LNCAP (cell line): ENCODE results near the gene RAPGEF1.

Source experiments
- TF ChIP-seq, protein P1 (sequence below): fragments of 450-650 bp; IDR thresholded peaks from 2 replicates; pipeline ENCODE4 v1.5.1; 2017; ENCODE audit warnings: mild to moderate bottlenecking

RAPGEF1 gene

DNA sequence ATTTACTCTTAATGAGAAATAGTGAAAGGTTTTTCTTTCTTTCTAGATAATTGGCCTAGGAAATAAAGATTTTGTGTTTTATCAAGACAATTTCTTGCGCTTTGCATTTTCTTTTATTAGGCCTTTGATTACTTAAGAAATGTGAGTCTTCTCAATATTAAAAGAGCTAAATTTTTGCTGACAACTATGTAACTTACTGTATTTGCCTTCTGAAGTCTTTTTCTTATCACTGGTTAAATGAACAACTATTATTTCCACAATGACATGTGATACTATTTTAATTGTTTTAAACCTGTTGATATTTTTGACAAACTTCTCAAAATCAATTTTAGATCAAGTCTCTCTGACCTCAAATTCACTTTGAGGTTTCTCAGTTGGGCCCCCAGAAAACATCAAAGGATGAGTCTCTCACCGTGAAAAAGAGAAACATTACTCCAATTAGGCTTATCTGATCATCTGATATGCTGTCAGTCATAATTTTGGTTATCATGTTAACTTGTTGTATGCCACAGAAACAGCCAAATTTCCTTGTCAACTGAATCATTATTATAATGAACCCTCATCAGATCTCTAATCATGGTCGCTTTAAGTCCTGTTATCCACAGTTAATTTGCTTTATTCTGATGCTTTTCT is 48.8 kb downstream of the RAPGEF1 start:
- TF ChIP-seq, protein P1, sequence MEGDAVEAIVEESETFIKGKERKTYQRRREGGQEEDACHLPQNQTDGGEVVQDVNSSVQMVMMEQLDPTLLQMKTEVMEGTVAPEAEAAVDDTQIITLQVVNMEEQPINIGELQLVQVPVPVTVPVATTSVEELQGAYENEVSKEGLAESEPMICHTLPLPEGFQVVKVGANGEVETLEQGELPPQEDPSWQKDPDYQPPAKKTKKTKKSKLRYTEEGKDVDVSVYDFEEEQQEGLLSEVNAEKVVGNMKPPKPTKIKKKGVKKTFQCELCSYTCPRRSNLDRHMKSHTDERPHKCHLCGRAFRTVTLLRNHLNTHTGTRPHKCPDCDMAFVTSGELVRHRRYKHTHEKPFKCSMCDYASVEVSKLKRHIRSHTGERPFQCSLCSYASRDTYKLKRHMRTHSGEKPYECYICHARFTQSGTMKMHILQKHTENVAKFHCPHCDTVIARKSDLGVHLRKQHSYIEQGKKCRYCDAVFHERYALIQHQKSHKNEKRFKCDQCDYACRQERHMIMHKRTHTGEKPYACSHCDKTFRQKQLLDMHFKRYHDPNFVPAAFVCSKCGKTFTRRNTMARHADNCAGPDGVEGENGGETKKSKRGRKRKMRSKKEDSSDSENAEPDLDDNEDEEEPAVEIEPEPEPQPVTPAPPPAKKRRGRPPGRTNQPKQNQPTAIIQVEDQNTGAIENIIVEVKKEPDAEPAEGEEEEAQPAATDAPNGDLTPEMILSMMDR: no peak

GRCh38 chr9:131690462-131690861 is 49.4 kb downstream of the RAPGEF1 start:
- TF ChIP-seq, protein P1: no peak

- TF ChIP-seq, protein P1: no peak
Observed at GRCh38 chr9:131688377-131688776, 51.5 kb downstream of the RAPGEF1 start.

DNA sequence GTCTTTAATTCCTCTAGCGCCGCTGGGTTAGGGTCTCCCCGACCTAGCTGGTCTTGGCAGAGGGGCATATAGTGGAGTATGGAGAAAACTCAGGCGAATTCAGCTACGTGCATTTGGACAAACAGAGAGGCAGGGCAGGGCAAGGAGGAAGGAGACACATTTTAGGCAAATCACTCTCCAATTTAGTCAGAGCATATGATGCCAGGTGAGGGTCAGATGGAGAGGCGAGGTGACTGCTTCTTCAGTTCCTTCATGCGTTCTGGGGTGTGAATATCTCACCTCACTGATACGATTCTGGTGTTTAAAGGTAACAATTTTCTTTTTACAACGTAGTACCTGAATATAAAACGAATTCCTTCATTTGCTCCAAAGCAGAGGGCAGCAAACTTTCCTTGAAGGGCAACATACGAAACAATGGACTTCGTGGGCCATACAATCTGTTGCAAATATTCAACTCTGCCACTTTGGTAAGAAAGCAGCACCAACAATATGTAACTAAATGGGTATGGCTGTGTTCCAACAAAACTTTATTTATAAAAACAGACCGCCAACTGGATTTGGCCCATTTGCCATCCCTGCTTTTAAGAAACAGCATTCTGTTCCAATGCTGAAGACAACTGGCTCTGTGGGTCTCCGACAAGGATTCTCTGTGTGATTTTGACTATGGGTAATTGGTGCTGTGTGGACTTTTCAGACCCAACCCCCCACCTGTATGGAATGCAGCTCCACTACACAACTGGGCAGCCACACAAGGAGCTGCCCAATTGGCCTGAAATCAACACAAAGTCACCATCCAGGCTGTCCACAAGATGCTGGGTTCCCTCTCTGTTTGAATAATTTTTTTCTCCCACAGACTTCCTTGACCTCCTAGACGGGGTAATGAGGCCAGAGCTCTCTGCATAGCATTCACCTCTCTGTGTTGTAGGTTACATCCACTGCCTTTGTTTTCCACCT is 53.8 kb downstream of the RAPGEF1 start:
- TF ChIP-seq, protein P1: no peak

- TF ChIP-seq, protein P1: no peak
Observed at GRCh38 chr9:131682261-131682660, 57.6 kb downstream of the RAPGEF1 start.

- TF ChIP-seq, protein P1: no peak
Observed at GRCh38 chr9:131679261-131680020, 60.4 kb downstream of the RAPGEF1 start.

DNA sequence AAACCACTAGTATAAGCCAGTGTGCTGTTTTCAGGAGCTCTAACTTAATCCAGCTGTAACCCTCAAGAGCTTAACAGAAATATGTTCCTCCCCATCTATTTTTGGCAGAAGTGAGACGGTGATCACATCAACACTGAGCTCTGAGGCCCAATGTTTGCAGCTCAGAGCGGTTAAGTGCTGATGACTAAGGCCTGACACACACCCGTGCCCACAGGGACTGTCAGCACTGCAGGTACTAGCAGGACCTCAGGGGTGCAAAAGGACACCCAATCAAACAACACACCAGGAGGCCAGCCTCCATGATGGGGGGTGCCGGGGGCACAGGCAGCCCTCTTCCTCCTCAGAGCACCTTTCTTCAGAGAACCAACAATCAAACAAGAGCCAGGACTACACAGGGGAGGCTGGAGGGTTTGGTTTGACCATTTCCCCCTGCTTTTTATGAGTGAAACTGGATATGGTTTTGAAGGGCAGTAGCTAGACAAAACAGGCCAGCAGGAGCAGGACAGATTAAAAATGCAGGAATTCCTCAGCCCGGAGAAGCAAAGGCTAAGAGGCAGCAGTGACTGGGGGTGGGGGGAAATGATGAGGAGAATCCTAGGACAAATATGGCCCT is 61.3 kb downstream of the RAPGEF1 start:
- TF ChIP-seq, protein P1: no peak
